ENCODE results near the gene KIFAP3. TPM values are rescaled to one million over a fixed set of nuclear protein-coding genes. Genes with fewer than 3 reads are reported as not detected.
A peak's percentile ranks its signal among the peaks of the same experiment; 100 is the strongest.
"Not testable (repeated sequence)": the region's sequence is repeated elsewhere in the genome, so short reads cannot be mapped to it uniquely, and the experiment has no call there.

The KIFAP3 gene
- total RNA-seq, 2 donors from 2014 or later = 20.6 to 38.2 TPM

DNA sequence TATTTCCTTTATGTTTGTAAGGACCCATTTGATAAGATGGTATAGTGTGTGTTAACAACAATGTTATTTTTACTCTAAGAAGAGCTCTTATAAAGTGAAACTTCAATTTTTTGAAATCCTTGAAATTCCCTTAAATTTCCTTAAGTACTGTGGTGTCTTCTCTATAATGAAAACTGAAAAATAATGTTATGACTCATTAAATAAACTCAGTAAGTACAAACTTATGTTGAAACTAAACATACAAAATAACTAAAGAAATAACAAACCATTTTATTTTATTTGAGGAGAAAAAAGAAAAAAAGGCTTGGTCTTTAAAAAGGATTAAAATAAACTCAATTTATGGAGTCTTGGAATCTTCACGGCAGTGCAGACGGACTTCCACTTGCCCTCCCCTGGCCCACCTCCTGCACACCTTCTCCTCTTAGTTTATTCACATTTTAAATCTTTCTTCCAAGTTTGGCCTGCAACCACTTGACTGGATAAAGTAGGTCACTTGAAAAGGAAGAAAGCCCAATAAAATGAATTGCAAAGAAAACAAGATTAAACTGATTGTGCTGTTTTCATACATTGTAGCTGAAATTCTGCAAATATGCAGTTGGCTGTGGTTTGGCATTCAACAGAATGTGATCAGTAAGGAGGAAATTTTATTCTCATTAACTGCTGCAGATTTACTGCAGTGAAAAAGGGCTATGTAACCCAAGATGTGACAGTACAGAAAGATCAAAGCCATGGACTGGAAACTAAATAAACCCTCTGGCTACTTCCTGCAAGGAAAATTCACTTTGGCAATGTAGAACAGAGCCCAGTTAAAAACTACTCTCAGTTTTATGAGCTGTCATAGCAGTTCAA lies 132.3 kb downstream of the KIFAP3 start:
- ATAC-seq = peak; percentile 95
- no peak for DNase-seq
- intact Hi-C loops (cut with DNase I, micrococcal nuclease) = no loop called here

DNA sequence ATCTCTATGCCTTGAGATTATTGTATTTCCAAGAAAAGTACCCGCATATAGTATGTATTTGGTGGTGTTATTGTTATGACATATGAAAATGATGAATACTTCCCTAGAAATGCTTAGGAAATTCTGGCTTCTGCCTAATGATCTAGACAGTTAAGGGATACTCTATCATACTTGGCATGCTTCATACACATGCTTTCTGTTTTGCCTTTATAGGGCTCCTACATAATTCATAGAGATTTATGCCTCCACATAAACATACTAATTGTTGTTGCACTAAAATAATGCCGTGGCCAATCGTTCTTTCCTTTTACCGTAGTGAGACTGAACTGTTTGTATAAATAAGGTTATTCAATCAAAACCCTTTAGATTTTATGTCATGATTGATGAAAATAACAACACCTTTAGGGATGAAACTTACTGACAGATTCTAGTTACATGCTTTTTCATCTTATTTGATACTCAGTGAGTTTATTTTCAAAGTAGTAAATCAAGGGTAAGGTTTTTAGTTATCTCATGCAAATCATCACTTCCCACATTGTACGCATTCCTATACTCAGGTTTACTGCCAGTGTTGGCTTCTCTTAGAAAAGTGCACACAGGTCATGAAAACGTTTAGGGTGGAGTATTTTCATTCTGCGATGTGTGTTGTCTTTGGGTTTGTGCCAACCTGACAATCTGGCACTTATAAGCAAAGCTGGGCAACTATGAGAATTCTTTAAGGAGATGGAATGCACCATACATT lies 140.3 kb downstream of the KIFAP3 start:
- ATAC-seq = peak; percentile 98
- intact Hi-C loops (cut with DNase I, micrococcal nuclease) = no loop called here
- DNase-seq = peak; percentile 35 to 46

DNA sequence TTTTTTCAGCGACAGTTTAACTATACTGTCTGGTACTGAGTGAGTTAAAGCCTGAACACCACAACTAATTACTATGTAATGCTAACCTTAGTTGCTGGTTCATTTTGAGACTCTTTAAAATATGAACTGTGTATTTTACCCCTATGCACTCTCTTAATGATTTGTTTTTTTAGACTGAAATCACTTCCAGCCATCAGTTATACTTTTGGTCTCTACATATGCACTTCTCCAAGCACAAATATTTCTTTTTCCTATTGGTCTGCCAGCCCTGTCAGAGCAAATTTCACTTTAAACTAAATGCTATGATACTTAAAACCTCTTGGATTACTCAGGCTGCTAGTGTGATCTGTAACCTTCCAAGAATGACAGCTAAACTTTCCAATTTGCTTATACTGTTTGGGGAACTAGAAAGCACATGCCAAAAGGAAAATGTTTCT lies 142.7 kb downstream of the KIFAP3 start:
- intact Hi-C loops (cut with DNase I, micrococcal nuclease) = no loop called here
- ATAC-seq (no peak), DNase-seq (no peak)

DNA sequence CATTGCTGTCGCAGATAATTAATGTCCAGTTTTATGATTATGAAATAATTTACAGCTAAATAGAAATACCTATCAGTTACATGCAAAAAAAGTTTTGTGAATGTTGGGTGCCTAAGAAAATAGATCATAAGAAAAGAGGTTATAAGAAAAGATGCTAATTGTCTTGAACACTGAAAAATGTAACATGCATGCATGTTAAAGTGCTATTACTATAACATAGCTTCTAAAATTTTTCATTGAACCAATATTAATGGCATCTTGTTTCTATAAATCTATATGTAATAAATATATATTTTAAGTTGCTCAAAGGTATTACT lies 145.3 kb downstream of the KIFAP3 start:
- no peak for ATAC-seq
- no peak for DNase-seq
- intact Hi-C loops (cut with DNase I, micrococcal nuclease) = loop anchor here in 1 of 2 donors (10.0 kb wide), 1 partner anchor 956 kb away; no protein-coding TSS in a partner anchor

DNA sequence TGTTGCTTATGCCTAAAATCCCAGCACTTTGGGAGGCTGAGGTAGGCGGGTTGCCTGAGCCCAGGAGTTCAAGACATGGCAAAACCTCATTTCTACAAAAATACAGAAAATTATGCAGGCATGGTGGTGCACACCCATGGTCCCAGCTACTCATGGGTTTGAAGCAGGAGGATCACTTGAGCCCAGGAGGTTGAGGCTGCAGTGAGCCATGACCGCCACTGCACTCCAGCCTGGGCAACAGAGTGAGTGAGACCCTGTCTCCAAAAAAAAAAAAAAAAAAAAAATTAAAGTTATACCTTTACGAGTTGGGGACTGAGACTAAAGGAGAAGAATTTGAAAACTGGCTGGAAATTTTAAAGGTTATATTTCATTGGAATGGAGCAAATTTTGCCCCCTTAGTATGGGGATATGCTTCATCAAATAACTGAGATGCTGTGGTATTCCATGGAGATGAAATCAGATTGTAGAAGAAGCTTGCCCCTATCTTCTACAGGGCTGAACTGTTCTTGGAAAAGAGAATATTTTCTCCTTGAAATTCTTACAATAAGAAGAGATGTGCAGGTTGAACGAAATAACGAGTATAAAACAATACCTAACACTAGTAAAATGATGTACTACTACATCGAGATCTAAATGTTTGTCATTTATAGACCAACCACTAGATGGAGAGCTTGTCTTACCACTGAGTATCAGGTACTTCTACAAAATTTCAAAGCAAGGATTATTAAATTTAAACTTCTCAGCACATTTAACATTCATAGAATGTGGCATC lies 145.9 kb downstream of the KIFAP3 start:
- ATAC-seq = peak; percentile 61

DNA sequence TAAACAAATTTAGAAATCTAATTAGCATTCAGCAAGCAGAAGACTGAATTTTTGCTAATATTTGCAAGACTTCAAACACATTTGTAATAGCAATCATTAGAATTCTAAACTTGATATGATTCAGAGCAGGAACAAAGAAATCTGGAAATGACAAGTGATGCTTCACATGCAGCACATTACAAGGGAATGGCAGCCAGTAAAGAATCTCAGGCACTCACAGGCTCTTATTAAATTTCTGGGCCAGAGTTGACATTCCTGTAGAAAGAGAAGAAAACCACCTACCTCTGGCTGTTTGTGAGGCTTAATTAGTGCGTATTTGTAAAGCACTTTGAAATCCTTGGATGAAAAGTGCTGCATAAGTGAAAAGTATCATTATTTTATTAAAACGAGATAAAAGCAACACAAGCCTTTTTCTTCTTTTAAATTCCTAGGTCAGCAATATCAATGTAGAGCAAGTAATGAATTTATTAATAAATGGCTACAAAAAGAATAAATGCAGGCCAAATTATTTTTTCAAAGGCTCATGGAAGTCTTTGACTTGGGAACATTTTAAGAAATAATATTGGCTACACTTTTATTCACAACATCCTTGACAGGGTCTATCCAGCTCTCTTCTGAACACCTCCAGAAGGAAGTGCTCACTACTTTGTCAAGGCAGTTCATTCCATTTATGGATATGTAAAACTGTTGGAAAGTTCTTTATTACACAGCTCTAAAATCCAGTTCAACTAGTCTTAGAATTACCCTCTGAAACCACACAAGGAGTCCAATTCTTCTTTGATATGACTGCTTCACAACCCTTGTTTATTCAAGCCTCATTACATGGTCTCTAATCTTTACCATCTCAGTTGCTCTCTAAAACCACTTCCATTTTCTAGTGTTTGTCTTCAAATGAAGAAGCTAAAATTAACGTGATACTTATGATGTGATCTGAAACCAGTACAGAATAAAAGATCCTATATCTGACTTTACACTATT lies 148.7 kb downstream of the KIFAP3 start:
- DNase-seq (no peak), ATAC-seq (peak; percentile 95)
- intact Hi-C loops (cut with DNase I, micrococcal nuclease) = loop anchor here in 1 of 2 donors (10.0 kb wide), 1 partner anchor 959 kb away; no protein-coding TSS in a partner anchor

More for the DNA sequence above, 145.9 kb downstream of the KIFAP3 start:
- DNase-seq = no peak
- intact Hi-C loops (cut with DNase I, micrococcal nuclease) = loop anchor here in 1 of 2 donors (10.0 kb wide), 1 partner anchor 956 kb away; no protein-coding TSS in a partner anchor

DNA sequence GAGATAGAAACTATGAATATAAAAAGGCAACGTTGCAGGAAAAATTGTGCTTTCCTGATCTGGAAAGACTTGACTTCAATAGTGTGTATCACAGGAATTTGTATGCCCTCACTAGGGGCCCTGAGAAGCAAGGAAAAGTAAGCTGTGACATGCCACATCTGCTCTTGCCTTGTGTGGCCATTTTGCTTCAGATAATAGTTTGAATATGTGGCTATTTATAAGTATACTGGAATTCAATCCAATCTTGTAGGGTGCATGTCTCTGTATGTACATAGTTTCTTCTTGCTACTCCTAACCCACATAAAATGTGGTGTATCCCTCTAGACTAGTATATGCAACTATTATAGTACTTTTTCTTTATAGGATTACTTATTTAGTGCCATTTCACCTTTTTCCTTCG lies 149.7 kb downstream of the KIFAP3 start:
- DNase-seq (no peak), ATAC-seq (no peak)
- intact Hi-C loops (cut with DNase I, micrococcal nuclease) = loop anchor here in 1 of 2 donors (10.0 kb wide), 1 partner anchor 960 kb away; no protein-coding TSS in a partner anchor

DNA sequence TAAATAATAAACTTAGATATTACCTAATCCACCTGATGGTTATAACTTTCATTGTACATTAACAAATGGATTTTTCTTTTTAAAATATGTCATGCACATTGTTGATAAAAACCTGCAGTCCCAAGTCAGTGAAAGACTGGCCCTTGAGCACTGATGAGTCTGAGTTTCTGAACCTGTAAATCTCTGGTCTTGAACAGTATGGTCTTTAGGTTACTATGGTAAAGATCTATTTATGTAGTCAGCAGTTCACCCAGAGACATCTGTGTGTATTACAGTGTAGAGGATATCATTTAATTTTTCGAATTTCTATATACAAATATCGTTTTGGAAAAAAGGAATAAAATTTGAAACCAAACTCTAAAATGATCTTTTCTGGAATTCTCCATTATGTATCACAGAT lies 150.4 kb downstream of the KIFAP3 start:
- intact Hi-C loops (cut with DNase I, micrococcal nuclease) = loop anchor here in 1 of 2 donors (10.0 kb wide), 1 partner anchor 961 kb away; no protein-coding TSS in a partner anchor
- DNase-seq (no peak), ATAC-seq (no peak)

DNA sequence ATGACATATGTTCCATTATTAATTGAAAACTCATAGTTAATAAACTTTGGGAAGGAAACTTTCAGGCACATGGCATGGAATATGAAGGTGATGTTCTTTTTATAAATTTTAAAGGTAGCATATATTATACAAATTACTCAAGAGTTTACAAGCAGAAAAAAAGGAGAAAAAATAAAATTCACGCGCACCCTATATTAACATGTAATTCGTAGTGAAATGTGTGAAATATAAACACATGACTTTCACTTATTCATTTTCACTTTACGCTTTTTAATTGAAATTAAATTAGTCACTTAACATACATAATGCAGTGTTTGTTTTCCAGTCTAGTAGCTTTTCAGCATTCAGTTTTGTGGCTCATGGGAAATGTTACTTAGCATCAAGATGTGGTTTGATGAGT lies 153.4 kb downstream of the KIFAP3 start:
- ATAC-seq (no peak), DNase-seq (no peak)
- intact Hi-C loops (cut with DNase I, micrococcal nuclease) = loop anchor here in 1 of 2 donors (10.0 kb wide), 1 partner anchor 964 kb away; no protein-coding TSS in a partner anchor

DNA sequence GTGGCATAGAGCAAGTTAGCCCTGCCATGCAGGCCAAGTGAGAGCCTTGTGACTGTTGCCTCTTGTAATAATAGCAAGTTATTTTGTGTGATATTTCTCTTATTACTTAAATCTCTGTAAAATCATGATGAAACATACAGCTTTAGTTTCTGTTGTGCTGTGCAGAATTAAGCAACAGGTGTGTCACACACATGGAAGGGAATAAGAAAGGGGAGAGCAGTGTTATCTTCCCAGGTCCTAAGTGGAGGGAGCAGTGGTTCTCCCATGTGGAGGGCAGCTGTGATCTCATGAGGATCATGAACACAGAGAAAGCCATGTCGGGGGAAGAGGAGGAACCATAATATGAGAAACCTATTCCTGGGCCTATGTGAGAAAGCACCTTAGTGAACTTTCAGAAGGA lies 155.6 kb downstream of the KIFAP3 start:
- intact Hi-C loops (cut with DNase I, micrococcal nuclease) = no loop called here
- no peak for ATAC-seq
- no peak for DNase-seq

DNA sequence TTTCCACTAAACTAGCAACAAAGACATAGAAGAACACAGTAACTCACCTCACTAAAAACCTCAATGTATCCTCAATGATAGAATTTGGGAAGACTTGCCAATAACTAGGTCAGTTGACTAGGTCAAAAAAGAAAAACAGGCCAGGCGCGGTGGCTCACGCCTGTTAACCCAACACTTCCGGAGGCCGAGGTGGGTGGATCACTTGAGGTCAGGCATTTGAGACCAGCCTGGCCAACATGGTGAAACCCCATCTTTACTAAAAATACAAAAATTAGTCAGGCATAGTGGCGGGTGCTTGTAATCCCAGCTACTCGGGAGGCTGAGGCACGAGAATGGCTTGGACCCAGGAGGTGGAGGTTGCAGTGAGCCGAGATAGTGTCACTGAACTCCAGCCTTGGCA lies 156.3 kb downstream of the KIFAP3 start:
- DNase-seq; intact Hi-C loops (cut with DNase I, micrococcal nuclease); ATAC-seq: not testable (repeated sequence)

DNA sequence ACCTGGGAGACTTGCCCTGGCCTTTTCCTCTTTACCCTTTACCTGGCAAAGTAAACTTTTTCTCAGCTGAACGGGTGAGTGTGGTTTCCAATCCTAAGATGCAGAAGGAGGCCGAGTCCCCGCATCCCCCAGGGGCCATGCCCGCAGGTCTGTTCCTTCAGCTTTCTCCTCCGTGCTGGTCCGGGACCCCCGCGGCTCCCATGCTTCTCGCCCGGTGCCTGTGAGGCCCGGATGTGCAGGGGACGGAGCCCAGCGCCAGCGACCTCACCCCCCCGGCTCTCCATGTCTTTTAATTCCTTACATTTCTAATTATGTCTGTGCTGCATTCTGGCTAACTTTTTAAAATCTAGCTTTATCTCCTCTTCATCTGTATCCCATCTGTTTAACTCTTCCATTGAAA lies 159.3 kb downstream of the KIFAP3 start:
- intact Hi-C loops (cut with DNase I, micrococcal nuclease) = no loop called here
- no peak for ATAC-seq
- no peak for DNase-seq

DNA sequence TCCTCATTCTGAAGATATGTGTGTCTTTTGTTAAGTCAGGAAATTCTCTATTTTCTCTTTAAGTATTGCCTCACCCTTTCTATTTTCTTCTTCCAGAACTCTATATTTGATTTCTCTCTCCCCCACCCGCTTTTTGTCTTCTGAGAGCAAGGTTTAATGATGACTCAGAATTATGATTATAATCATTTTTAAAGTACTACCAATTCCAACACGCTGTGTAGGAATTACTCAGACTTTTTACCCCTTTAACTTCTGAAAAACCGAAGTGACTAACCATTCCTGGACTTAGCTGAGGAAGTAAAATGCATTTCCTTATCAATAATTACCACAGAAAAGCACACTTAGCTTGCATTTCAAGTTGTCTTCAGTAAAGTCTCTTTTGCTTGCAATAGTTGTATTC lies 160.0 kb downstream of the KIFAP3 start:
- intact Hi-C loops (cut with DNase I, micrococcal nuclease) = no loop called here

DNA sequence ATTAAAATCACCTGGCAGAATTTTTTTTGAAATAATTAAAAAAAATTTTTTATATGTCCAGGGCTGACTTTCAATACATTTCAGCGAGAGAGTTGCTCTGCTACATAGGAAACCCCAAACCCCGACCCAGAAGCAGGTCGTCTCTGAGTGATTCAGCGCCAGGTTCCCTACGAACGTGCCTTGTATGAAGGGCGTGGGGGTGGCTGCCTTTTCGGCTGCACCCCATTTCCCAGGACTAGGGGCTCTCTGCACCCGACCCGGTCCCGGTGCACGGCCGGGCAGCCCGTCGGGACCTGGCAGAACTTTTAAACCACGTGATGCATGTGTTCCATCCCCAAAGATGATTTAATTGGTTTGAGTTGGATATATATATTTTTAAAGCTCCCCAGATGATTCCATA lies 165.0 kb downstream of the KIFAP3 start:
- ATAC-seq = no peak
- intact Hi-C loops (cut with DNase I, micrococcal nuclease) = no loop called here
- DNase-seq = no peak

More for the DNA sequence above, 160.0 kb downstream of the KIFAP3 start:
- DNase-seq = no peak
- ATAC-seq = no peak

DNA sequence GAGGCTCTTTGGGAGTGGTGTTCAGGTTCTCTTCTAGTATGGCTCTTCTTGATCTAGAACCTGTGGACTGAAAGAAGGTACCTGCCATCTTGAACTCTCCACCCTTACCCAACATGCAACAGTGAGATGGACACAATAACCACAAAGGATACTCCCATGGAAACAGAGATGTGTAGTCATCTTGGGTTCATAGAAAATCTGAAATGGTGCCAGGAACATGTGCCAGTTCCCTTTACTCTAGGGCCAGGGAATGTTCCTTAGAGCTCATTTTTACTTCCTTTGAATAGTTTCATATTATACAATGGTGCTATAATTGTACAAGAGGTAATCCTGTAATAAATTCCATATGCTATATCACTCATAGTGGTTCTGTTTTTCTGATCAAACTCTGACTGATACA lies 167.6 kb downstream of the KIFAP3 start:
- ATAC-seq = peak; percentile 26
- DNase-seq = no peak
- intact Hi-C loops (cut with DNase I, micrococcal nuclease) = no loop called here

DNA sequence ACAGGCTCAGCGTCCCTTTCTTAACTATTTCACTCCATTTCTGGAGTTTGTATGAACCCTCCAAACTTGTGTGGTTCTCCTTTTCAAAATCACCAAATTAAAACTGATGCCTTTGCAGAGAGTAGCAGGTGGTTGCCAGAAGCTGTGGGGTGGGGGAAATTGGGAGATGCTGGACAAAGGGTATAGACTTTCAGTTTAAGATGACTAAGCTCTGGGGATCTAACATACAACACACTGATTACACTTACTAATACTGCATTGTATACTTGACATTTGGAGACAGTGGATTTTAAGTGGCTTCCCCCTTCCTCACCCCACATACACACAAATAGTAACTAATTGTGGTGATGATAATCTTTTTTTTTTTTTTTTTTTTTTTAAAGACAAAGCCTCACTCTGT lies 169.7 kb downstream of the KIFAP3 start:
- ATAC-seq (no peak), DNase-seq (no peak)
- intact Hi-C loops (cut with DNase I, micrococcal nuclease) = no loop called here

DNA sequence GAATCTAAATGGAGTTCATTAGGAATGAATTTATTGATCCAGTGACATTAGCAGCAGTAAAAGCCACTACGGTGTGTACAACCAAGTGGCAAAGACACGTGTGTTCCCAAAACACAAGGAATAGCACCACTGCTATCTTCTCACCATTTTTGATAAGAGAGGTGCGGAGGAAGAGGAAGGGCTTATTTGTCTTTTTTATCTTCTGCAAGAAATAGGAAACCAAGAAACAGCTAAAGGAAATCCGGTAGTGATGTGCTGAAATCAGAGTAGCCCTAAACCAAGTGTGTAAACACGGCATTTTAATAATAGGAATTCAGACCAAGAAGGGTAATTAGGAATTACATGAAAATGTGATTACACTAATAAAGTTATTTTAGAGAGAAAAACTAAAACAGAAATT lies 171.7 kb downstream of the KIFAP3 start:
- DNase-seq (no peak), ATAC-seq (no peak)
- intact Hi-C loops (cut with DNase I, micrococcal nuclease) = no loop called here

DNA sequence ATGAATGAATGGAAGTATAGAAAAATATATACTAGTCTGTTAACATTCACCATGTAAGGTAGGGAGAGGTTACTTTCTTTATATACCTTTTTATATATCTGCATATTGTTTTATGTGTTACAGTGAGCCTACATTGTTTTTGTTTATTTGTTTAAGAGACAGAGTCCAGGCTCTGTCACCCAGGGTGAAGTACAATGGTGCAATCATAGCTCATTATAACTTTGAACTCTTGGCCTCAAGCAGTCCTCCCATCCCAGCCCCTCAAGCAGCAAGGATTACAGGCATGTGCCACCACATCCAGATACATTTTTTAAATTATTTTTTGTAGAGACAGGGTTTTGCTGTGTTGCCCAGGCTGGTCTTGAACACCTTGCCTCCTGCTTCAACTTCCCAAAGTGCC lies 173.4 kb downstream of the KIFAP3 start:
- intact Hi-C loops (cut with DNase I, micrococcal nuclease) = no loop called here

More for the DNA sequence above, 173.4 kb downstream of the KIFAP3 start:
- DNase-seq (no peak), ATAC-seq (peak; percentile 91)
